Endodermal cell (in vitro differentiated cells): ENCODE measurements around the gene TMEM130. TPM values are rescaled to one million over a fixed set of nuclear protein-coding genes. Genes with fewer than 3 reads are reported as not detected.

Experiments used
- DNase-seq: peaks from one replicate; pipeline ENCODE4 v3.0.0-alpha.2; 2017
- H3K27ac ChIP-seq: 2 replicates; pipeline ENCODE4 v1.5.1; 2013; ENCODE audit warnings: mild to moderate bottlenecking, low read depth, low read length, moderate library complexity
- H3K27me3 ChIP-seq: 2 replicates; pipeline ENCODE4 v1.6.1; 2013; ENCODE audit warnings: mild to moderate bottlenecking, low read length, moderate library complexity; ENCODE audit not compliant: insufficient read depth, control insufficient read depth, poor library complexity, severe bottlenecking
- H3K36me3 ChIP-seq: 2 replicates; pipeline ENCODE4 v1.7.0; 2013; ENCODE audit warnings: mild to moderate bottlenecking, low read length, moderate library complexity; ENCODE audit not compliant: control insufficient read depth, insufficient read depth
- H3K4me1 ChIP-seq: one replicate; pipeline ENCODE4 v1.7.0; 2013; ENCODE audit warnings: low read length; ENCODE audit not compliant: control insufficient read depth, insufficient read depth
- H3K4me3 ChIP-seq: 2 replicates; pipeline ENCODE4 v1.5.1; 2013; ENCODE audit warnings: mild to moderate bottlenecking, low read length, moderate library complexity
- H3K9ac ChIP-seq: 2 replicates; pipeline ENCODE4 v1.6.1; 2013; ENCODE audit warnings: mild to moderate bottlenecking, low read length, moderate library complexity; ENCODE audit not compliant: poor library complexity, severe bottlenecking; ENCODE audit errors: extremely low read depth
- H3K9me3 ChIP-seq: 2 replicates; pipeline ENCODE4 v1.6.1; 2013; ENCODE audit warnings: mild to moderate bottlenecking, low read length, moderate library complexity; ENCODE audit not compliant: control insufficient read depth
- H3K27ac Mint-ChIP-seq: 2 replicates; pipeline ENCODE4 v1.8.0; 2020; ENCODE audit warnings: mixed read lengths
- H3K27me3 Mint-ChIP-seq: 2 replicates; pipeline ENCODE4 v1.8.0; 2021; ENCODE audit warnings: mild to moderate bottlenecking, mixed read lengths; ENCODE audit not compliant: insufficient read depth
- H3K36me3 Mint-ChIP-seq: 2 replicates; pipeline ENCODE4 v1.8.0; 2020; ENCODE audit warnings: low read depth, mixed read lengths
- H3K4me1 Mint-ChIP-seq: 2 replicates; pipeline ENCODE4 v1.8.0; 2020; ENCODE audit warnings: mixed read lengths
- H3K4me3 Mint-ChIP-seq: 2 replicates; pipeline ENCODE4 v1.8.0; 2020; ENCODE audit warnings: mild to moderate bottlenecking, moderate library complexity, mixed read lengths
- H3K9me3 Mint-ChIP-seq: 2 replicates; pipeline ENCODE4 v1.8.0; 2020; ENCODE audit warnings: mild to moderate bottlenecking, mixed read lengths
- WGBS, 2 experiments: methylation state at CpG; one replicate each; pipeline versions ENCODE4 v1.1.5 to v1.1.7; 2013; ENCODE audit warnings: missing lambda C conversion rate in 2 of 2, mixed read lengths in 1 of 2; ENCODE audit not compliant: insufficient coverage in 1 of 2, insufficient read length in 1 of 2; 5-methylcytosine and 5-hydroxymethylcytosine counted together
- total RNA-seq, 2 donors: library from RNA; stranded (reverse); fragmentation: NEBNext Ultra II Directional in 1 of 2; extraction: Animal tissue kit (Norgen Biotek cat#: 25700) in 1 of 2; gene quantifications; 2 replicates in 1 of 2; 3 replicates in 1 of 2; pipeline ENCODE4 v1.2.1, GENCODE V29; 2021
- TF ChIP-seq, protein P1 (sequence below): fragments of 200-600 bp; sonication (generic); conservative IDR thresholded peaks from 2 replicates; pipeline ENCODE4 v1.5.0; 2021; ENCODE audit warnings: antibody characterized with exemption, mild to moderate bottlenecking

The TMEM130 gene
- total RNA-seq, 2 donors from 2014 or later = 0.15 TPM; not detected in 1

DNA sequence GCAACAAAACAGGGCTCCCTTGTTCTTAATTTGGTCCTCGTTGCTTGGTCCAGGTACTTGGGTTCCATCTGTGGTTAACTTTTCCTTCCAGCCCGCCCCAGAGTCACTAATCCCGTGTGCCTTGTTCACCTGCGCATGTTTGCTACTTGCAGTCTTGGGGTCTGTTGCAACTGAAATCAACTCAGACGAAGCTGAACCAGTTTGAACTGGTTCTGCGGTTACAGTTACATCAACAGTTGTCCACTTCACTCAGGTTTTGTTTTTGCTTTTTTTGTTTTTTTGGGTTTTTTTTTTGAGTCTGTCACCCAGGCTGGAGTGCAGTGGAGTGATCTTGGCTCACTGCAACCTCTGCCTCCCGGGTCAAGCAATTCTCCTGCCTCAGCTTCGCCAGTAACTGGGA is 43.2 kb upstream of the TMEM130 start:
- Histone ChIP-seq H3K27me3 (no peaks in the 10 kb centered on the region), H3K36me3 (peaks cover 94% of the 10 kb centered on the region), H3K27ac (no peak overlapping the region), H3K4me3 (no peak overlapping the region), H3K9me3 (no peaks in the 10 kb centered on the region), H3K9ac (no peak overlapping the region), H3K4me1 (no peaks in the 10 kb centered on the region)
- H3K27ac Mint-ChIP-seq = no peak overlapping the region
- H3K9me3 Mint-ChIP-seq = no peaks in the 10 kb centered on the region
- no peaks in the 10 kb centered on the region for H3K27me3 Mint-ChIP-seq
- no peak for DNase-seq
- TF ChIP-seq, protein P1, sequence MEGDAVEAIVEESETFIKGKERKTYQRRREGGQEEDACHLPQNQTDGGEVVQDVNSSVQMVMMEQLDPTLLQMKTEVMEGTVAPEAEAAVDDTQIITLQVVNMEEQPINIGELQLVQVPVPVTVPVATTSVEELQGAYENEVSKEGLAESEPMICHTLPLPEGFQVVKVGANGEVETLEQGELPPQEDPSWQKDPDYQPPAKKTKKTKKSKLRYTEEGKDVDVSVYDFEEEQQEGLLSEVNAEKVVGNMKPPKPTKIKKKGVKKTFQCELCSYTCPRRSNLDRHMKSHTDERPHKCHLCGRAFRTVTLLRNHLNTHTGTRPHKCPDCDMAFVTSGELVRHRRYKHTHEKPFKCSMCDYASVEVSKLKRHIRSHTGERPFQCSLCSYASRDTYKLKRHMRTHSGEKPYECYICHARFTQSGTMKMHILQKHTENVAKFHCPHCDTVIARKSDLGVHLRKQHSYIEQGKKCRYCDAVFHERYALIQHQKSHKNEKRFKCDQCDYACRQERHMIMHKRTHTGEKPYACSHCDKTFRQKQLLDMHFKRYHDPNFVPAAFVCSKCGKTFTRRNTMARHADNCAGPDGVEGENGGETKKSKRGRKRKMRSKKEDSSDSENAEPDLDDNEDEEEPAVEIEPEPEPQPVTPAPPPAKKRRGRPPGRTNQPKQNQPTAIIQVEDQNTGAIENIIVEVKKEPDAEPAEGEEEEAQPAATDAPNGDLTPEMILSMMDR = no peak
- WGBS, 2 experiments = 95 to 96% methylated on average over 8 of the region's 8 CpGs
- peaks cover 84% of the 10 kb centered on the region for H3K36me3 Mint-ChIP-seq
- H3K4me1 Mint-ChIP-seq = no peaks in the 10 kb centered on the region
- H3K4me3 Mint-ChIP-seq = no peak overlapping the region

DNA sequence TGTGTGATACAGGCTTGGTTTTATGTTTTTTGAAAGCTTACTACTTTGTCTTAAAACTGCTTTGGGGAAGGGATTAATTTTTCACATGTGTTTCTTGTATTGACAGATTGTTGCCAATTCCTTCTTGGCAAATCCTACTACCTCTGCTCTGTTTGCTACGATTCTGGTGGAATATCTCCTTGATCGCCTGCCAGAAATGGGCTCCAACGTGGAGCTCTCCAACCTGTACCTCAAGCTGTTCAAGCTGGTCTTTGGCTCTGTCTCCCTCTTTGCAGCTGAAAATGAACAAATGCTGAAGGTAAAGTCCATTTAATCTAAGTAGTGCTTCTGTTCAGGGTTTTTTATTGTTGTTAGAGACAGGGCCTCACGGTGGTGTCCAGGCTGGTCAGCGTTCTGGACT is 42.1 kb upstream of the TMEM130 start:
- H3K4me1 ChIP-seq = no peaks in the 10 kb centered on the region
- H3K36me3 ChIP-seq = peaks cover 94% of the 10 kb centered on the region
- 94 to 96% methylated on average over 3 to 5 of the region's 5 CpGs for WGBS, 2 experiments
- Mint-ChIP-seq H3K4me3 (no peak overlapping the region), H3K36me3 (peaks cover 87% of the 10 kb centered on the region), H3K27me3 (no peaks in the 10 kb centered on the region), H3K9me3 (peaks cover 2% of the 10 kb centered on the region), H3K4me1 (no peaks in the 10 kb centered on the region), H3K27ac (no peak overlapping the region)
- no peaks in the 10 kb centered on the region for H3K9me3 ChIP-seq
- no peaks in the 10 kb centered on the region for H3K27me3 ChIP-seq
- TF ChIP-seq, protein P1 = no peak
- H3K9ac ChIP-seq = no peak overlapping the region
- no peak for DNase-seq
- H3K4me3 ChIP-seq = no peak overlapping the region
- H3K27ac ChIP-seq = no peak overlapping the region

DNA sequence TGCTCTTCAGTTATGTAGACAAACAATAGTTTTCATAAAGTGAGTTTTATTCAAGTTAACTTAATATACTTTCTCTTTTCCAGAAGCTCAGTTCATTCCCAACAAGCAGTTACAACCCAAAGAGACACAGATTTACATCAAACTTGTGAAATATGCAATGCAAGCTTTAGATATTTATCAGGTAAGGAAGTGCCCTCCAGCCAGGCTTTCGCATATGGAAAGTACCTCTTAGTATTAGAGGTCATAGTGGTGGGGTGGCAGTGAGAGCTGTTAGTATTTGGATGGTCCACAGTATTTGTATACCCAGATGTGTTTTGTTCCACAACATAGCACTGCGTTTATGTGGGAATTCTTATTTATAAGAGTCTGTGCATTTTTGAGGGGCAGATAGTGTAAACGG is 40.6 kb upstream of the TMEM130 start:
- peaks cover 92% of the 10 kb centered on the region for H3K36me3 ChIP-seq
- peaks cover 2% of the 10 kb centered on the region for H3K9me3 Mint-ChIP-seq
- no peak overlapping the region for H3K9ac ChIP-seq
- H3K36me3 Mint-ChIP-seq = peaks cover 87% of the 10 kb centered on the region
- no peak for DNase-seq
- H3K27me3 Mint-ChIP-seq = no peaks in the 10 kb centered on the region
- H3K27ac ChIP-seq = no peak overlapping the region
- WGBS, 2 experiments = 89 to 94% methylated on average over 3 of the region's 3 CpGs
- H3K4me1 Mint-ChIP-seq = no peaks in the 10 kb centered on the region
- no peaks in the 10 kb centered on the region for H3K27me3 ChIP-seq
- H3K4me3 ChIP-seq = no peak overlapping the region
- no peaks in the 10 kb centered on the region for H3K4me1 ChIP-seq
- H3K9me3 ChIP-seq = no peaks in the 10 kb centered on the region
- H3K27ac Mint-ChIP-seq = no peak overlapping the region
- TF ChIP-seq, protein P1 = no peak
- no peak overlapping the region for H3K4me3 Mint-ChIP-seq
